IPS-NIHi11 (cell line): ENCODE data around the gene CARD11.
A peak's percentile ranks its signal among the peaks of the same experiment; 100 is the strongest.

Source experiments
- DNase-seq: peaks from one replicate; pipeline ENCODE4 v3.0.0; 2012; ENCODE audit warnings: mixed read lengths, low spot score

The CARD11 gene

DNA sequence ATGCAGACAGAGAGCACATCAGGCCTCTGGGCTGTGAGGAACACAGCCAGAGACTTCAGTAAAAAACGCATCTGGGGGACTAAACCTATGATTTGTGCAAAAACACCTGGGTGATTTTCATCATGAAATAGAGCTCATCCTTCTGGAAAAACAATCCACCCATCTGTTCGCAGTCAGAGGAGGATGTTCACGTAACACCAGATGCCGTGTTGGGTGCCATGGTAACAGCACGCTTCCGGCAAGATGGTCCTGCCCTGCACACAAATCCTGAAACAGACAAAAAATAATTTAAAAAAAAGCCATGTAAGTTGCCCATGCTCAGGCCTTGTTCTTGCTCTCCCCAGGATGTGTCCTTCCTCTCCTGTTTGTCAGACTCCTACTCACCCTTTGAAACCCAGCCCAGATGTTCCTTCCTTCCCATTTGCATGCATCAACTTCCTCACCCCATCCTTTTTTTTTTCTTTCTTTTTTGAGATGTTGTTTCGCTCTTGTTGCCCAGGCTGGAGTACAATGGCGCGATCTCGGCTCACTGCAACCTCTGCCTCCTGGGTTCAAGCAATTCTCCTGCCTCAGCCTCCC lies 171.3 kb downstream of the CARD11 start:
- DNase-seq = no peak

DNA sequence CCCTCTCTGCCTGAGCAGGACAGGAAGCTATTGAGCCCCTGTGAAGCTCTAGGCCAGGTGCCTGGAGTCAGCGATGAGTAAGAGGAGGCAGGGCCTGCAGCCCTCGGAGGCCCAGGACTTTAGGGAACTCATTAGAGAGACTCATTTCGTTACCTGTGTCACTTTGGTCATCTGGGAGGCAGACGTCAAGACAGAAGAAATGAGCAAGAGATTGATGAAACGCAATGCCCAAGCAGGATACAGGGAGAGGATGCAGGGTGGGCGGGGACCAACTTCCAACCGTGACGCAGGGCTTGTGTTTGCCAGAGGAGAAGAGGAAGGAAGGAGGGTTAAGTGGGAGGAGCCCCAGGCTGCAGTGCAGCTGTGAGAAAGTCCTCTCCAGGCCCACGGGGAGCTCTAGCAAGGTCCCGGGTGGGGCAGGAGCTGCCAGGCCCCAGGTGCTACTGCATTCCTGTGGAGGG lies 173.2 kb downstream of the CARD11 start:
- peak; percentile 59 for DNase-seq

DNA sequence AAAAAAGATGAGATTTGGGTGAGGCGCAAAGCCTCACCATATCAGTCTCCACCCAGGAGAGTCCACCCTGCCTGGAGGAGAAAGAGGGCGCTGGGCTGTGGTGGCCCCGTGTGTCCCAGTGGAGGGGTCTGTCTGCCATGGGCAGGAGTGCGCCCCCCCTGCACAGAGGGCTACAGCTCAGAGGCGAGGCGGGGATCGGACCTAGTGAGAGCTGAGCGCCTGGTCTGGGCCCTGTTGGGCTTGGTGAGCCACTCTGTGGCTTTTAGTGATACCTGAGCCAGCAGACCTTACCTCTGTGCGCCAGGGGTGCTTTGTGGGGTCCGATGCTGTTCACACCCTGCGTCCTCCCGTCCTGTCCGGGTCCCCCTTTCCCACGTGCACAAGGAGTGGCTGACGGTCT lies 173.7 kb downstream of the CARD11 start:
- DNase-seq = no peak

DNA sequence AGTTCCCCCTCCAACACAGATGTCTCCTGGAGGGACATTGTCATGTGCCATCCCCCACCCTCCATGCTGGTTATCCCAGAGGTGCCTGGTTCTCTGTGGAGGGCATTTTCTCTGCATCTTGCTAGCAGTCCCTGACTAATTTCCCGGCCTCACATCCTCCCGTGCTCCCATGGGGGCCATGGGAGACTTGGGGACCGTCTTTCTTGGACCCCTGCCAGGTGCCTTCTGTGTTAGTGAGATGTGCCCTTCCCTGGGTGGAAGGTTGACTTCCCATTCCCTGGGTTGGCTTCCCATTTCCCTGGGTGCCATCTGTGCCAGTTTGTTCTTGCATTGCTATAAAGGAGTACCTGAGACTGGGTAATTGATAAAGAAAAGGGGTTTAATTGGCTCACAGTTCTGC lies 177.1 kb downstream of the CARD11 start:
- DNase-seq = no peak

DNA sequence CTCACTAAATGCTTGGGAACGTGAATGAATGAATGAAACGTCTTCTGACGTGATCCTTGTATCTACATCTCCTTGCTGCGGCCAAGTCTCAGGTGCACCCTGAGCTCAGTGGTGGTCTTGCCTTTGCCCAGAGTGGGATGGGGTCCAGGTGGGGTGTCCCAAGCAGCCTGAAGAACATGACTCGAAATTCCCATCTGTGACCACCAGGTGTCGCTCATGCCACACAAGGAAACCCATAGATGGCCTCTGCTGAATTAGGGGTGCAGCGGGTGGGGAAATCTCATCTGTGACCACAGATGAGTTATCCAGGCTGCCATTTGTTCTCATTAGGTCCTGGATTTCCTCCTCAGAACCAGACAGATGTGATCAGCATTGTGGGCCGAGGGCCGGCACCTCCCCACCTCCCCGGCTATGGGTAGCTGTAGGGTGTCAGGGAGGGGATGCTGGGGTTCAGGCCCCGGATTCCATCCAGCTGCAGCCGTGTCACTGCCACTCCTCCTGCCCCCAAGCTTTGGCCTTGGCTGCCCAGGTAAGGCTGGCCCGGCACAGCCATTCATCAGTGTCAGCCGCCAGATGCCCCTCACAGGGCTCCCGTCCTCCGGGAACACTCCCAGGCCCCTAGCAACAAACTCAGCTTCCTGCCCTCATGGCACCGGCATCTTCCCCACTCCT lies 178.5 kb downstream of the CARD11 start:
- peak; percentile 88 for DNase-seq

DNA sequence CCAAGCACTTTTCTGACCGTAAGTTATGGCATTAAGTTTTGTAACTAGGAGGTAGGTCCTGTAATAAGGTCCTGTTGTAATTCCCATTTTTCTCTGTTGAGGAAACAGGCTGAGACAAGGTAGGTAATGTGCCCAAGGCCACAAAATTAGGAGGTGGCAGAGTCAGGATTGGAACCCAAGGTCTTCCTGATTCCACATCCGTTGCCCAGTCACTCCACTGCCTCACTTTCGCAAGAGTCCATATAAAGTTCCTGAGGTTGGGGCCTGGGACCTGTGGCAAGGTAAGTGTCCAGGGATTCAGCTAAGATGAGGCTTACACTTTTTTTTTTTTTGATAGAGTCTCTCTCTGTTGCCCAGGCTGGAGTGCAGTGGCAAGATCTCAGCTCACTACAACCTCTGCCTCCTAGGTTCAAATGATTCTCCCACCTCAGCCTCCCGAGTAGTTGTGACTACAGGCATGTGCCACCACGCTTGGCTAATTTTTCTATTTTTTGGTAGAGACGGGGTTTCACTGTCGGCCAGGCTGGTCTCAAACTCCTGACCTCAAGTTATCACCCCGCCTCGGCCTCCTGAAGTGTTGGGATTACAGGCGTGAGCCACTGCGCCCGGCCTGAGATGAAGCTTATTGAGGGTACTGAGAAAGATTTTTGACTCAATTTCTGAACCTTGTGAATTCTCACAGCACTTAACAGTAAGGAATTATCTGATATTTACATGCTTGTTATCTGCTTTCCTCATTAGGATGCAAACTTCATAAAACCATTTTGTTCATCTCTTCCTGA lies 179.3 kb downstream of the CARD11 start:
- DNase-seq = no peak

DNA sequence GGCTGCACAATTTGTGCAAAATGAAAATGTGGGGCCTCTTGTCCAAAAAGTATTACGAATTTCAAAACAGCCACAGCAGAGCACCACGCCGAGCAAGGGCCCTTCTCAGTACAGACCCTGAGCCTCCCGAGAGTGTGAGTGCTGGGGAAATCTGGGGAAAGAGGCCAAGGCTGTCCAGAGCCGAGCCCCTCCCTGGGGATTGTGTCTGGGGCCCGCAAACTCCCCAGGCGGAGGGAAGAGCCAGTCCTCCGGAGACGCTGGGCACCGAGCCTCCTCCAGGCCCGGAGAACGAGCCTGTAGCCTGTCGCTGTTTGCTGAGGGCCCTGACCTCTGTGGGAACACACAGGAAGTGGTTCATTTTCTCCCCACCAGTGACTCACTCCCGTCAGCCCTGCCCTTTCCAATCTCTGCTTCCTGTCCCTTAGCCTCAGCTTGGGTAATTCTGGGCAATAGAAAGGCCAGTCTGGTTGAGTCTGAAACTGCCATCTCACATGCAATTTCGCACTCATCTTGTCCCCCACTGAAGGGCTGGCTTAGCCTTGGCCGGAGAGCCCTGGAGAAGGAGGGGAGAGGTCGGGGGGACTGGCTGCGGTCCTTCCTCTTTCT lies 180.1 kb downstream of the CARD11 start:
- DNase-seq = no peak

DNA sequence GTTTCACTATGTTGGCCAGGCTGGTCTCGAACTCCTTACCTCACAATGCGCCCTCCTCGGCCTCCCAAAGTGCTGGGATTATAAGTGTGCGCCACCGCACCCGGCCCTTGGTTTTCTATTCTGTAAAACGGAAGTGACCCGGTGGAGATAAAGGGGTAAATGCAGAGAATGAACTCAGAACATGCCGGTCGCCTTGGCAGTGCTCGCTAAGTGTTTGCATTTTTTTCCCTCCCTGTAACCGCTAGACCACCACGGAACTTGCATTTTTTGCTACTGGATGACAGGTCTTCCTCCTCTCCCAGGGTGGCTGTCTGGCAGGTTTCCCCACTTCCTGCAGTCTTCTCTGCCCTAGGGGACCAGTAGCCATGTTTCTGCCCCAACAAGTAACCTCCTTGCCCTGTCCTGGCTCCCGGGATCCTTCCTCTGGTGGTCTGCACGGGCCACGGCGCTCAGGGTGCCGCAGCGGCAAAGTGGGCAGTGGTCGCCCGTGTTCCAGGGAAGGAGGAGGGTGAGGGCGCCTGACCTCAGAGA lies 180.8 kb downstream of the CARD11 start:
- no peak for DNase-seq

DNA sequence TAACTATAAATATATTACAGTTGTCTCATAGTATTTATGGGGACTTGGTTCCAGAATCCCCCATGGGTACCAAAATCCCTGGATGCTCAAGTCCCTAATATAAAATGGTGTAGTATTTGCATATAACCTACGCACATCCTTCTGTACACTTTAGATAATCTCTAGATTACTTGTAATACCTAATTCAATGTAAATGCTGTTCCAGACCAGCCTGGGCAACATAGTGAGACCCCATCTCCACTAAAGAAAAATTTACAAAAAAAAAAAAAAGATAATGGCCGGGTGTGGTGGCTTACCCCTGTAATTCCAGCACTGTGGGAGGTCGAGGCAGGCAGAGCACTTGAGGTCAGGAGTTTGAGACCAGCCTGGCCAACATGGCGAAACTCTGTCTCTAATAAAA lies 182.2 kb downstream of the CARD11 start:
- DNase-seq = no peak

DNA sequence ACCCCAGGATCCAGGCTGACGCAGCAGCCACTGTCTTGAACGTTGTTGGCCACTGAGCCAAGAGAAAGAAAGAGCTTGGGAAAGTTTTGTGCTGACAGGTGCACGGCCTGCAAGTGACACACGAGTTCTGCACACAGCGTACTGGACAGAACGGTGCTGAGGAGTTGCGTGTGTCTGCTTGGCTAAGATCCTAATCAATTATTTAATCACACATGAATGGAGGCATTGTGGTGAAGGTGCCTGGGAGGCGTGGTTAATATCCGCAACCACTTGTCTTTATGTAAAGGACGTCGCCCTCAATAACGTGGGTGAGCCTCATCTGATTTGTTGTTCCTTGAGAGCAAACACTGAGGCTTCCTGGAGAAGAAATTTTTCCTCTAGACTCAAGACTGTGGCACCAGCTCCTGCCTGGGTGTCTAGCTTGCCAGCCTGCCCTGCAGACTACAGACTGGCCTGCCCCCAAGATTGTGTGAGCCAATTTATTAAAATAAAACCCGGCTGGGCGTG lies 183.0 kb downstream of the CARD11 start:
- no peak for DNase-seq

DNA sequence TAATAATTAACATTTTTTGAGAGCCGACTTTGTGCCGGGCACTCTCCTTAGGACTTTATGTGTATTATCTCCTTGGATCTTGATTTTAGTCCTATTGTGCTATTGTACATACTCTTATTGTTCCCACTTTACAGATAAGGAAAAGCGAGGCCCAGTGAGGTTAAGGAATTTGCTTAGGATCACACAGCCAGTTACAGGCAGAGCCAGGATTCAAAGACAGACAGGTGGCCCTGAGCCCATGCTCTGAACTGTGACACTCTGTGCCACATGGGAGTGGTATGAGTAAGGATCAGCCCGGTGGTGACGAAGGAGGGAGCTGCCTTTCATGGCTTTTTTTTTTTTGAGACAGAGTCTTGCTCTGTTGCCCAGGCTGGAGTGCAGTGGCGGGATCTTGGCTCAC lies 183.7 kb downstream of the CARD11 start:
- no peak for DNase-seq

DNA sequence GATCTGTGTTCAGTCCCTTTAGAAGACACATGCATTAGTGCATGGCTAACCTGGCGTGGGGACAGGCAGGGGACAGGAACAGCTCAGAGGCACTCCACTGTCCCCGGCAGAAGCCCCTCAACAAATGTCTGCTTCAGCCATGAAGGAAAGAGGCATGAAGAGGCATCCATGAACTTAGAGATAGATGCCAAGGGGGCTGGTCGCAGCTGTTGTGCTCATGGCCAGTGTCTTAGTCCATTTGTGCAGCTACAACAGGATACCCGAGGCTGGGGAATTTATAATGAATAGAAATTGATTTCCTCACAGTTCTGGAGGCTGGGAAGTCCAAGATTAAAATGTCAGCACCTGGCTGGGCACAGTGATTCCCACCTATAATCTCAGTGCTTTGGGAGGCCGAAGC lies 185.0 kb downstream of the CARD11 start:
- no peak for DNase-seq

DNA sequence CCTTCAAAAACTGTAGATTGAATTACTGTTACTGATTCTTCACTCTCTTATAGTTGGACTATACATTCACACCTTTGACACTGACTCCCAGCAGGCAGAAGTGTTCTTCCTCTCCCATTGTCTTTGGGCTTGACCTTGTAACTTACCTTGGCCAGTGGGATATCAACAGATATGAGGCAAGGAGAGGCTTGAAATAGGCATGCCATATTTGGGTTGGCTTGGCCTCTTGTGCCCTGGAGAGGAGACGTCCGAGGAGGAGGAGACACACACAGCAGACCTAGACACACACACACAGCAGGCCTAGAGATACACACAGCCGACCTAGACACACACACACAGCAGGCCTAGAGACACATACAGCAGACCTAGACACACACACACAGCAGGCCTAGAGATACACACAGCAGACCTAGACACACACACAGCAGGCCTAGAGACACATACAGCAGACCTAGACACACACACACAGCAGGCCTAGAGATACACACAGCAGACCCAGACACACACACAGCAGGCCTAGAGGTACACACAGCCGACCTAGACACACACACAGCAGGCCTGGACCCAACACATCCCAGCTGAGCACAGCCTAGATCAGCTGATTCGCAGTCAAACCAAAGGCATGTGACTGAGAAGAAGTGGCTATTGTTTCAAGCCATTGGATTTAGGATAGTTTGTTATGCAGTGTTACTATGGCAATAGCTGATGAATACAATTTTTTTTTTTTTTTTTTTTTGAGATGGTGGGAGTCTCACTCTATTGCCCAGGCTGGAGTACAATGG lies 187.1 kb downstream of the CARD11 start:
- DNase-seq = no peak
